IPS-18a (cell line): ENCODE data around the gene SYT7.
"Not testable (repeated sequence)": the region's sequence is repeated elsewhere in the genome, so short reads cannot be mapped to it uniquely, and the experiment has no call there.

Experiments used
- H3K27ac ChIP-seq: one replicate; pipeline ENCODE4 v1.5.1; 2013; ENCODE audit warnings: low read length
- H3K27me3 ChIP-seq: one replicate; pipeline ENCODE4 v1.6.1; 2013; ENCODE audit warnings: mild to moderate bottlenecking, low read length; ENCODE audit not compliant: control insufficient read depth, insufficient read depth
- H3K36me3 ChIP-seq: one replicate; pipeline ENCODE4 v1.6.1; 2013; ENCODE audit warnings: low read depth, low read length; ENCODE audit not compliant: control insufficient read depth
- H3K4me1 ChIP-seq: one replicate; pipeline ENCODE4 v1.6.1; 2013; ENCODE audit warnings: low read depth, low read length; ENCODE audit not compliant: control insufficient read depth
- H3K4me3 ChIP-seq: one replicate; pipeline ENCODE4 v1.5.1; 2013; ENCODE audit warnings: low read length
- H3K9ac ChIP-seq: one replicate; pipeline ENCODE4 v1.6.1; 2013; ENCODE audit warnings: mild to moderate bottlenecking, low read length, moderate library complexity
- H3K9me3 ChIP-seq: one replicate; pipeline ENCODE4 v1.6.1; 2013; ENCODE audit warnings: low read depth, low read length; ENCODE audit not compliant: control insufficient read depth

SYT7 gene

GRCh38 chr11:61480994-61481335 lies 99.9 kb downstream of the SYT7 start:
- H3K9me3 ChIP-seq = no peaks in the 10 kb centered on the region
- H3K4me3 ChIP-seq = no peak overlapping the region
- H3K9ac ChIP-seq = peak overlapping the region; percentile 35

DNA sequence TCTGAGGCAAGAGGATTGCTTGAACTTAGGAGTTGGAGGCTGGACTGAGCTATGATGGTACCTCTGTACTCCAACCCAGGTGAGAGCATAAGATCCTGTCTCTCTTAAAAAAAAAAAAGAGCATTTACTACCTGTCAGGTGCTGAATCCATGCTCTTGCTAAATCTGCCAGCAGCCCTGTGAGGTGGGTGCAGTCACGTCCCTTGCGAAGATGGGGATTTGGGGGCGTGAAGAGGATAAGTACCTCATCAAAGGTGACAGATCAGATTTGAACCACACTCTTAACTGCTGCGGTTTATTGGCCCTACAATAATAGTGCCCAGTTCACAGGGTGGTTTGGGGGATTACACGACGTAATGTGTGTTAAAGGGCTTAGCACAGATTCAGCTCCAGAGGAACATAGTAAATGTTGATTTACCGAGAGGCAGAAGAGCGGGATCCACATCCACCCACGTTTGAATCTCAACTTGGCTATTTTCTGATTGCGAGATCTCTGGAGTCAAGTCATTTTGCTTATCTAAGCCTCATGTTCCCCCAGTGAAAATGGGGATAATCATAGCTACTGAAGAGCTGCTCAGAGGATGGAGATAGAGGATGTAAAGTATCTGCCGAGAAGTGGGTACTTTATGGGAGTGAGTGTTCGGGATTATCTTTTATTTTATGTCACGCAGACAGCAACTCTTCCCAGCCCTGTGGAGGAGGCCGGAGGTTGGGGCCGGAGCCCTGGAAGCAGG lies 100.4 kb downstream of the SYT7 start:
- H3K9me3 ChIP-seq = no peaks in the 10 kb centered on the region
- H3K27me3 ChIP-seq = no peaks in the 10 kb centered on the region
- peak overlapping the region; percentile 18 for H3K27ac ChIP-seq
- peaks cover 6% of the 10 kb centered on the region for H3K4me1 ChIP-seq
- H3K9ac ChIP-seq = peak overlapping the region; percentile 35
- no peak overlapping the region for H3K4me3 ChIP-seq
- no peaks in the 10 kb centered on the region for H3K36me3 ChIP-seq

More at GRCh38 chr11:61480994-61481335, 99.9 kb downstream of the SYT7 start:
- Histone ChIP-seq H3K4me1 (peaks cover 6% of the 10 kb centered on the region), H3K36me3 (no peaks in the 10 kb centered on the region), H3K27ac (peak overlapping the region; percentile 18), H3K27me3 (no peaks in the 10 kb centered on the region)

- not testable (repeated sequence) for H3K27ac ChIP-seq, H3K9ac ChIP-seq, H3K36me3 ChIP-seq, H3K4me1 ChIP-seq, H3K27me3 ChIP-seq, H3K9me3 ChIP-seq, H3K4me3 ChIP-seq
Measured at GRCh38 chr11:61479360-61480058, 101.4 kb downstream of the SYT7 start.

- no peak overlapping the region for H3K27ac ChIP-seq
Measured at GRCh38 chr11:61477727-61478148, 103.1 kb downstream of the SYT7 start.

DNA sequence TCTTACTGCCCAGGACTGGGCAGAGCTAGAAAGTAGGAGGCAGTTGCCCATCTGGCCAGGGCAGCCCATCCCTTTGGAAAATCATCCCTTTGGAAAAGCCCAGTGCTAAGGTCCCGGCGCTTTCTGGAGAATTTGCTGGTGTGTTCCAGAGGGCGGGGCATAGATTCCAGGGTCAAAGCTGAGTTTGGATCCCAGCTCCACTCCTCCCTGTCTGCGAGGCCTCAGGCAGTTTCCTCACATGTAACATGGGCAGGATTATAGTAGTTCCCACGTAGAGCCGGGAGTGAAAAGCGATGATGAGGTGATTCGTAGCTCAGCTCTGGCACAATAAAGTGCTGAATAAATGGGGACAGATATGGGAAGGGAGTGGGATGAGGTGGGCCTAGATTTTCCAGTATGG lies 103.8 kb downstream of the SYT7 start:
- H3K4me3 ChIP-seq = no peak overlapping the region
- H3K9ac ChIP-seq = no peak overlapping the region
- no peaks in the 10 kb centered on the region for H3K36me3 ChIP-seq
- no peaks in the 10 kb centered on the region for H3K9me3 ChIP-seq
- peaks cover 6% of the 10 kb centered on the region for H3K4me1 ChIP-seq
- no peak overlapping the region for H3K27ac ChIP-seq
- no peaks in the 10 kb centered on the region for H3K27me3 ChIP-seq

More at GRCh38 chr11:61477727-61478148, 103.1 kb downstream of the SYT7 start:
- H3K9ac ChIP-seq = no peak overlapping the region
- no peaks in the 10 kb centered on the region for H3K27me3 ChIP-seq
- H3K9me3 ChIP-seq = no peaks in the 10 kb centered on the region
- peaks cover 6% of the 10 kb centered on the region for H3K4me1 ChIP-seq
- no peaks in the 10 kb centered on the region for H3K36me3 ChIP-seq
- no peak overlapping the region for H3K4me3 ChIP-seq

DNA sequence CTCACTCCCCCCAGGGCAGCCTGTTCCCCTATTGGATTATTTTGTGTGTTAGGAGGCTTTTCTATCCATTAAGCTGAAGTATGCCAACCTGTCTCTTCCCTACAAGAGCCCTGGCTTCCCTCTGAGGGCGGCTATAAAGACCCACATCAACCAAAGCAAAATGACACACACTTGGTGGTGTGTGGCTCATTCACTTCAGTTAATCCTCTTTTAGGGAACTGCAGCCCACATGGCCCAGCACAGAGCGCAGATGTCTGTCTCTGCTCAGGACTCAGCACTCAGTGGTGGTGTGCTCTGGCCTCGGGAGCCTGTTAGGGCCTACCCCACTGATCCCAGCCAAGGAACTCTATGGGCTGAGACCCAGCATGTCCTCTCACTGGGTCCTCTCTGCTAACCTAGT lies 104.5 kb downstream of the SYT7 start:
- no peak overlapping the region for H3K4me3 ChIP-seq
- no peaks in the 10 kb centered on the region for H3K9me3 ChIP-seq
- H3K9ac ChIP-seq = no peak overlapping the region
- H3K4me1 ChIP-seq = peaks cover 6% of the 10 kb centered on the region
- no peaks in the 10 kb centered on the region for H3K36me3 ChIP-seq
- H3K27ac ChIP-seq = no peak overlapping the region
- H3K27me3 ChIP-seq = no peaks in the 10 kb centered on the region

- H3K27me3 ChIP-seq = no peaks in the 10 kb centered on the region
Measured at GRCh38 chr11:61475433-61475832, 105.4 kb downstream of the SYT7 start.

GRCh38 chr11:61474013-61474643 lies 106.7 kb downstream of the SYT7 start:
- Histone ChIP-seq H3K27me3 (no peaks in the 10 kb centered on the region), H3K27ac (no peak overlapping the region), H3K9me3 (no peaks in the 10 kb centered on the region), H3K9ac (no peak overlapping the region), H3K36me3 (no peaks in the 10 kb centered on the region), H3K4me1 (no peaks in the 10 kb centered on the region), H3K4me3 (no peak overlapping the region)

More at GRCh38 chr11:61475433-61475832, 105.4 kb downstream of the SYT7 start:
- Histone ChIP-seq H3K9ac (no peak overlapping the region), H3K27ac (no peak overlapping the region), H3K9me3 (no peaks in the 10 kb centered on the region), H3K4me3 (no peak overlapping the region), H3K4me1 (peaks cover 1% of the 10 kb centered on the region), H3K36me3 (no peaks in the 10 kb centered on the region)

GRCh38 chr11:61473370-61474012 lies 107.4 kb downstream of the SYT7 start:
- no peaks in the 10 kb centered on the region for H3K4me1 ChIP-seq
- no peak overlapping the region for H3K9ac ChIP-seq
- H3K9me3 ChIP-seq = no peaks in the 10 kb centered on the region
- no peaks in the 10 kb centered on the region for H3K36me3 ChIP-seq
- H3K27me3 ChIP-seq = no peaks in the 10 kb centered on the region
- no peak overlapping the region for H3K27ac ChIP-seq
- H3K4me3 ChIP-seq = no peak overlapping the region

DNA sequence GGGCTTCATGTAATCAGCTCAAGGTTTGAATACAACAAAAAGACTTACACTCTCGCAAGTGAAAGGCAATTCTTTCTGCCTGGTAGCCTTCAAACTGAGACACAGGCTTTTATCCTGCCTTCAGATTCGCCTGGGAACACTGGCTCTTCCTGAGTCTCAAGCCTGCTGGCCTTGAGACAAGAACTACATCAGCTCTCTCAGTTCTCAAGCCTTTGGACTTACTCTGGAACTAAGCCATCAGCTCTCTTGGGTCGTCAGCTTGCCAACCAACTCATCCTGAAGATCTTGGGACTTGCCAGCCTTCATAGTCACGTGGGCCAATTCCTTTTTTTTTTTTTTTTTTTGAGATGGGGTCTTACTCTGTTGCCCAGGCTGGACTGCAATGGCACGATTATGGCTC lies 108.0 kb downstream of the SYT7 start:
- Histone ChIP-seq H3K27ac (no peak overlapping the region), H3K9me3 (no peaks in the 10 kb centered on the region), H3K4me1 (no peaks in the 10 kb centered on the region), H3K4me3 (no peak overlapping the region), H3K36me3 (no peaks in the 10 kb centered on the region), H3K27me3 (no peaks in the 10 kb centered on the region), H3K9ac (no peak overlapping the region)

GRCh38 chr11:61472282-61472681 lies 108.6 kb downstream of the SYT7 start:
- Histone ChIP-seq H3K36me3 (no peaks in the 10 kb centered on the region), H3K4me3 (no peak overlapping the region), H3K27ac (no peak overlapping the region), H3K27me3 (no peaks in the 10 kb centered on the region), H3K9me3 (no peaks in the 10 kb centered on the region), H3K9ac (no peak overlapping the region), H3K4me1 (no peaks in the 10 kb centered on the region)
